GM21737 (cell line): ENCODE measurements around the gene CDKN1B.

Source experiments
- ATAC-seq: cut with Tn5 transposase; IDR thresholded peaks from one replicate; pipeline ENCODE4 v1.9.1; 2021; ENCODE audit warnings: mild to moderate bottlenecking, moderate library complexity; ENCODE audit not compliant: unreplicated experiment

CDKN1B gene

DNA sequence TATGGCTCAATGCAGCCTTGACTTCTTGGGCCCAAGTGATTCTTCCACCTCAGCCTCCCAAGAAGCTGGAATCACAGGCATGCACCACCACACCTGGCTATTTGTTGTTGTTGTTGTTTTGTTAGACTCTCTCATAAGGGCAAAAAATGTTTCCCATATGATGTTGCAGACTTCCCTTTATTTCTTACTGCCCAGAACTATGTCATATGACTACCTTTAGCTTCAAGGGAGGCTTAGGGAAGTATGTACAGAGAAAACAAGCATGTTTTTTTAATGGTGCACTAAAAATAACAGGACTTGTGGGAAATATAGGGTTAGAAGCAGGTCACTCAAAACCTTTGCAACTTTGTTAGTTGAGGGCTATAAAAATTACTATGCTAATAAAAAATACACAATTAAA, 16.9 kb upstream of the CDKN1B start:
- no peak for ATAC-seq

DNA sequence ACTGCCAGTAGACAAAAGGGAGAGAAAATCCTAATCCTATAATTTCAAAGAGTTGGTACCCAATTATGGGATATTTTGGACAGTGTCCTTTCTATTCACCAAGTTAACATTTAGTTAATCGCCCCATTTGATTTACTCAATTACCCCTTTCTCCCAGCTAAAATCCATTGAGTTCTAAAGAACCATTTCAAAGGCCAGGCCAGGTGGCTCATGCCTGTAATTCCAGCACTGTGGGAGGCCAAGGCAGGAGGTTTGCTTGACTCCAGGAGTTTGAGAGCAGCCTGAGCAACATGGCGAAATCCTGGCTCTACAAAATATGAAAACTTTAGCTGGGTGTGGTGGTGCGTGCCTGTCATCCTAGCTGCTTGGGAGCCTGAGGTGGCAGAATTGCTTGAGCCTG, 15.7 kb upstream of the CDKN1B start:
- no peak for ATAC-seq

GRCh38 chr12:12704593-12705230, 12.5 kb upstream of the CDKN1B start:
- ATAC-seq: peak; percentile 80

- ATAC-seq: no peak
Measured at GRCh38 chr12:12705838-12706520, 11.2 kb upstream of the CDKN1B start.

GRCh38 chr12:12713932-12714275, 3.3 kb upstream of the CDKN1B start:
- ATAC-seq: no peak

DNA sequence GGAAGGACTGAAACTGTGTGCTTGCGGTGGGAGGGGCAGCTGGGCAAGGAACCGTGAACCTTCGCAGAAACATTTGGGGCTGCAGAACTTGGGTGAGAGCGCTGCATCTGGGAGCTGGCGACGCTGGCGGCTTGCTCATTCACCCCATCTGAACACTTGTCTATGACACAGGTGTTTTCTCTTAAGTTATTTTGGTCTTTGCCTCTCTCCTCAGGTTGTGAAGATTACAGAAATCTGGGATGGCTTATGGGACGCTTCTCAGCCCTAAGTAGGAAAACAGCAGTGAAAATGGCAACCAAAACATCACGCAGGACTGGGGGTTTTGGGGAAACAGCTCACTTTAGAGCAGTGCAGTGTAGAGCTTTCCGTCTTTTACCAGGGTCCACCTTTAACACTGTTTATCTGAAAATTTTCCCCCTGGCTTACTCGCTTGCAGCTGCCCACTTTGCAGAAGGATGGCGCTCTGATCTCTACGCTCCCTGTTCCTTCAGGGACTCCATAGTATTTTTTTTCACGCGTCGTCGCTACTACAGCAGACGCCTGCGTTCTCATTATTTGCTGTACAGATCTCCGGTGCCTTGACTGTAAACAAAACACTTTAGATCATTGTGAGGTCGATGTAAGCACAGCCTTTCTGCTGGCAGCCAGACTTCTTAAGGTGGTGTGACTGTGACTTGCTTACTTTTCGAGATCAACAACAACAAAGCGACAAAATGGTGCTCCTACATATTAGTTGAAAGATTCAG, 2.7 kb upstream of the CDKN1B start:
- no peak for ATAC-seq

- ATAC-seq: no peak
Measured at GRCh38 chr12:12715128-12715458, 2.1 kb upstream of the CDKN1B start.

DNA sequence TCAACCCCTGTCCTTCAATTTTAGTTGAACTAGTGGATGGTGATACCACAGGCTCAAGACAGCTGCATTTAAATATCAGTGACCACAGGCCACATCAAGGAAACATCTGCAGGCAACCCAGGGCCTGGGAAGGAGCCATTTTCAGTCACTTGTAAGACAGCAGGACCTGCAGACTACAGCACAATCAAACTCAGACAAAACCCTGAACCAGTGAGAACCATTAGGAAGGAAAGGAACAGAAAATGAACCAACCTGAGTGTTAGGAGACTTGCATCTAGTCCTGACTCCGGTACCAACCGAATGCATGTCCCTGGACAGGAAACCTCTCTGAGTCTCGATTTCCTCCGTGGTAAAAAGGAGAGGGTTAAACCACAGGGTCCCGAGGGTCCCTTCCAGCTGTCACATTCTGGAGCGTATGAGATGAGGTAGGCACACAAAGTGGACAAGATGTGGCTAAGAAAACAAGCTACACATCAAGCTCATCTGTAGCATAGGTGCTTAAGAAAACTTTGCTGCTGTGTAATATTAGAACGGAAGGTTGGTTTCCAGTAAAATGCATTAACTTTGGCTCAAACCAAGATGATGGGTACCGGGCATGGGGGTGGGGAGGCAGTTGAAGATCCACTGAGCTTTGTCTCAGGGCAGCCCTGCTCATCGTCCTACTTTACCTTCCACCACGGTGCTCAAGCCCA, 1.6 kb upstream of the CDKN1B start:
- ATAC-seq: peak; percentile 26

- no peak for ATAC-seq
Measured at GRCh38 chr12:12716151-12716792, 896 bp upstream of the CDKN1B start.

DNA sequence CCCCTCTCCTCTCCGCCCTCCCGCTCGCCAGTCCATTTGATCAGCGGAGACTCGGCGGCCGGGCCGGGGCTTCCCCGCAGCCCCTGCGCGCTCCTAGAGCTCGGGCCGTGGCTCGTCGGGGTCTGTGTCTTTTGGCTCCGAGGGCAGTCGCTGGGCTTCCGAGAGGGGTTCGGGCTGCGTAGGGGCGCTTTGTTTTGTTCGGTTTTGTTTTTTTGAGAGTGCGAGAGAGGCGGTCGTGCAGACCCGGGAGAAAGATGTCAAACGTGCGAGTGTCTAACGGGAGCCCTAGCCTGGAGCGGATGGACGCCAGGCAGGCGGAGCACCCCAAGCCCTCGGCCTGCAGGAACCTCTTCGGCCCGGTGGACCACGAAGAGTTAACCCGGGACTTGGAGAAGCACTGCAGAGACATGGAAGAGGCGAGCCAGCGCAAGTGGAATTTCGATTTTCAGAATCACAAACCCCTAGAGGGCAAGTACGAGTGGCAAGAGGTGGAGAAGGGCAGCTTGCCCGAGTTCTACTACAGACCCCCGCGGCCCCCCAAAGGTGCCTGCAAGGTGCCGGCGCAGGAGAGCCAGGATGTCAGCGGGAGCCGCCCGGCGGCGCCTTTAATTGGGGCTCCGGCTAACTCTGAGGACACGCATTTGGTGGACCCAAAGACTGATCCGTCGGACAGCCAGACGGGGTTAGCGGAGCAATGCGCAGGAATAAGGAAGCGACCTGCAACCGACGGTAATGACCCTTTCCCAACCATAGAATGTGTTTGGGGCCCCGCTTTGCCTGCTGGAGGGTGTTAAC, 615 bp downstream of the CDKN1B start:
- ATAC-seq: peak; percentile 12

GRCh38 chr12:12718381-12718759, 1.2 kb downstream of the CDKN1B start:
- ATAC-seq: no peak

DNA sequence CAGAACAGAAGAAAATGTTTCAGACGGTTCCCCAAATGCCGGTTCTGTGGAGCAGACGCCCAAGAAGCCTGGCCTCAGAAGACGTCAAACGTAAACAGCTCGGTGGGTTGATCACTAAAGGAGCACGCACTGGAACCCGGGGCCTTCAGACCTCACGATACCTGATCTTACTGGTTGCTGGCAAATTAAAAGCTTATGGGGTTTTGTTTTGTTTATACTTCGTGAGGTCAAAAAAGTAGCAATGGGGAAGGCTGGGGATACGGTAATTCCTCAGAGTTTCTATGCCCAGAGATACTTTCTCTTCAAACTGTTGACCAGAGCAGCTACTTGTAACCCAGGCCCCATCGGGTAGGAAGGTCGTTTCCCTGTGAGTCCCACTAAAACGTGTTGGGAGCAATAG, 1.7 kb downstream of the CDKN1B start:
- no peak for ATAC-seq

DNA sequence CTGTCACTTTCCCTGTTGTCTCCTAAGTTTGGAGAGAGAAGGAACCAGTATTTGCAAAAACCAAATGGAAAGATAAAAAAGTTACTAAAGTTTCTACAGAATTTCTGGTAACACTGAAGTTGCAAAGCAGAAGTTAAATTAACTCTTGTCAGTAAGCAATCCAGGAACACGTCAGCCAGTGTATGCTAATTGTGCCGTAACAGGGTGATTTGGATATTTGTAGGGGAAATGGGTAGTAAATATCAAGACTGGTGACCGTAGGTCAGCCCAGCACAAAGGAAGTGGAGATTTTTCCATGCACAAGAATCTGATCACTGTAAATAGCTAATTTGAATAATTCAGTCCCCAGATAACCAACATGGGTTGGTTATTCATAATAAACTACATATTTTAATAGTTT, 2.3 kb downstream of the CDKN1B start:
- no peak for ATAC-seq

DNA sequence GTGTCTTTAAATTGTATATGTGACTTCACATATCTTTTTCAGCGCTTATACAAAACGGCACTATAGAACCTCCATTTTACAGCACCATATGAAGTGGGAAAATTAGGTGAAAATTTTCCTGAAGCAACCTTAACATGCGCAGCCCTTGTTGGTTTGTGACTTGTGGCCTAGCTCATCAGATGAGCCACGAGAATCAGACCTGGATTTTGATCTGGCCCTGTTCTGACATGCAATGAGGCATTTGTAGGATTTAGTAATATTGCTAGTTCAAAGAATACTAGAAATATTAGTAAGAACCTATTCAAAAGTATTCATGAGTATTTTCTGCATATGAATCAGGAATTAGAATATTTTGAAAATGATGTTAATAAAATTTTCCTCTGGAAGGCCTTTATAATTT, 2.9 kb downstream of the CDKN1B start:
- ATAC-seq: no peak

DNA sequence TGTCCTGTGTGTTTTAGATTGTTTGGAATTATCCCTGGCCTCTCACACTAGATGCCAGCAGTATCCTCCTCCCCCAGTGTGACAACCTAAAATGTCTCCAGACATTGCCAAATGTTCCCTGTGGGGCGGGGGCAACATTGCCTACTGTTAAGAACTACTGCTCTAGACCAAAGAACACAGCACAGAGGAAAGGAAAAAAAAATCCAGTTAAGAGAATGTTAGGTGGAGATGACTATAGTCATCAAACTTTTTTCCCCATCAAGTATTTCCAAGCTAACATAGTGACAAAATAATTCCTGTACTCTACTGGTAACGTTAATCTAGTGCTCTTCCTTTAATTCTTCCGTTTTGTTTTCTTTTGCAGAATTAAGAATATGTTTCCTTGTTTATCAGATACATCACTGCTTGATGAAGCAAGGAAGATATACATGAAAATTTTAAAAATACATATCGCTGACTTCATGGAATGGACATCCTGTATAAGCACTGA, 3.5 kb downstream of the CDKN1B start:
- no peak for ATAC-seq

GRCh38 chr12:12721176-12721751, 4.1 kb downstream of the CDKN1B start:
- ATAC-seq: no peak

DNA sequence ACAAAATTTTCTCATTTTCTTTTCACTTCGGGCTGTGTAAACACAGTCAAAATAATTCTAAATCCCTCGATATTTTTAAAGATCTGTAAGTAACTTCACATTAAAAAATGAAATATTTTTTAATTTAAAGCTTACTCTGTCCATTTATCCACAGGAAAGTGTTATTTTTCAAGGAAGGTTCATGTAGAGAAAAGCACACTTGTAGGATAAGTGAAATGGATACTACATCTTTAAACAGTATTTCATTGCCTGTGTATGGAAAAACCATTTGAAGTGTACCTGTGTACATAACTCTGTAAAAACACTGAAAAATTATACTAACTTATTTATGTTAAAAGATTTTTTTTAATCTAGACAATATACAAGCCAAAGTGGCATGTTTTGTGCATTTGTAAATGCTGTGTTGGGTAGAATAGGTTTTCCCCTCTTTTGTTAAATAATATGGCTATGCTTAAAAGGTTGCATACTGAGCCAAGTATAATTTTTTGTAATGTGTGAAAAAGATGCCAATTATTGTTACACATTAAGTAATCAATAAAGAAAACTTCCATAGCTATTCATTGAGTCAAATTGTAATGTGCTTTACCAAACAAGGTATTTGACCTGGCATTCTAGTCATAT, 4.8 kb downstream of the CDKN1B start:
- no peak for ATAC-seq

DNA sequence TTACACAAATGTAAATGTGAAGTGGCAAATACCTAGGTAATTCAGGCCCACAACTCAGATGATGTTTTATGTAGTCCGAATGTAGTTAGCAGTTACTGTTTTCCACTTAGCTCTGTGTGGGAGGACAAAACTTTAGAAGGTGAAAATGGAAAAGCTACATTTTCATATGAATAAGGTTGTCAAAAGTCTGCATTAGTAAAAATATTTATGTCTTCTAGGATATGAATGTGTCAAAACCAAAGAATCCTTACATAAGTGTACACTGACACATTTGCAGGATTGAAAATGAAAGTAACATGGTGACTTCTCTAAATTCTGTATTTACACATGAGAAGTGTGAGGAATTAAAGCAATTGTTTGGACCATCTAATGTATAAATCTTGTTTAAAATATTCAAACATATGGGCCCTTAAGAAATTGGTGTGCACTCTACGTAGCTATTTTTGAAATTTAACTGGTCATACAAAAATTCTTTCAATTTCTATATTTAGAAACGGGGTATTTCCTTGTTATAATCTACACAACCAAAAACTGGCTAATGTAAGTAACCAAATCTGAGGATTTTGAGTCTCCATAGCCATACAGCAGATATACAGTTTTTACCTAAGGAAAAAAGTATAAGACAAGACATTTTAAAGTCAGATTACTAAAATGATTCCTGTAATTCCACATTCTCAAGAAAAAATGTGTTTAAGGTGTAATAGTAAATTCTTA, 5.4 kb downstream of the CDKN1B start:
- ATAC-seq: no peak

- no peak for ATAC-seq
Measured at GRCh38 chr12:12723149-12723680, 6.0 kb downstream of the CDKN1B start.
